ENCODE data around the gene MAB21L2.
"Not testable (repeated sequence)": the region's sequence is repeated elsewhere in the genome, so short reads cannot be mapped to it uniquely, and the experiment has no call there.

The MAB21L2 gene

DNA sequence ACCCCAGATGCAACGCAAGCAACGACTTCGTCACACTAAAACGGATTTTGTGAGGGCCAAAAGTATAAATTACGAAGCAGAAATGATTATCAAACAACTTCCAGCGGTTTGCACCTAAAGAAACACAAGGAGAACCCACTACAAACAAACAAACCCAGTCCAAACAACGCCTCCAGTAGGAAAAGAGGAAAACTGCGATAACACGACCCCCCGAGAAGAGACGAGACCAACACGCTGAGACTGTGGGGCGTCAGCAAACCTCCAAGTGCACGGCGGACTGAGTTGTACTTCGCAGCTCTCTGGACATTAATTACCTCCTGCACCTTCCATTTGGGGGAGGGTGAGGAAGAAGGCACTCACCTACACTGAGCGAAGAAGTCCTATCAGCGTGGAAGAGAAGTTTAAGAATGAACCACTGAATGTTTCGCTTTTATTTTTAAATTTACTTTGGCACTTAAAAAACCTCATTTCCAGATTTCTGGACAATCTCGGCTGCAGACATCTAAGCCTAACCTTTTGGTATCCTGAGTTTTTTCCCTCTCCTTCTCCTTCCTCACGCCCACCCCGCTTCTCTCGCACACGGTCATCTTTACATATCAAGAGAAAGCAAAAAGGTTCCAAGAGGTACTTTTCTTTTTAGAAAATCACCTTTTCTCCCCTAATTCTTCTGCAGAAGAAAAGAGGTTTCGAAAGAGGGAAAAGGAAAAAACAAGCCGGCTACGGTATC lies at the start of gene MAB21L2:
Gene MAB21L2 (plus strand): TSS at position 6 of the 727 bp plus-strand sequence. CDS start 879 bp downstream, outside the sequence.
- peak within 1 kb of the TSS; percentile 54 to 94 (median 71) for H3K27ac Mint-ChIP-seq
- peaks cover 37% of the 10 kb centered on the region for H3K4me1 Mint-ChIP-seq
- no peaks in the 10 kb centered on the region for H3K9me3 Mint-ChIP-seq
- peaks cover 20% of the 10 kb centered on the region for H3K36me3 Mint-ChIP-seq (ENCODE audit: low read depth)
- H3K27me3 Mint-ChIP-seq (ENCODE audit: low read depth) = peaks cover 93% of the 10 kb centered on the region
- peak within 1 kb of the TSS; percentile 75 to 84 (median 81) for H3K4me3 Mint-ChIP-seq
- TF ChIP-seq, protein P1, sequence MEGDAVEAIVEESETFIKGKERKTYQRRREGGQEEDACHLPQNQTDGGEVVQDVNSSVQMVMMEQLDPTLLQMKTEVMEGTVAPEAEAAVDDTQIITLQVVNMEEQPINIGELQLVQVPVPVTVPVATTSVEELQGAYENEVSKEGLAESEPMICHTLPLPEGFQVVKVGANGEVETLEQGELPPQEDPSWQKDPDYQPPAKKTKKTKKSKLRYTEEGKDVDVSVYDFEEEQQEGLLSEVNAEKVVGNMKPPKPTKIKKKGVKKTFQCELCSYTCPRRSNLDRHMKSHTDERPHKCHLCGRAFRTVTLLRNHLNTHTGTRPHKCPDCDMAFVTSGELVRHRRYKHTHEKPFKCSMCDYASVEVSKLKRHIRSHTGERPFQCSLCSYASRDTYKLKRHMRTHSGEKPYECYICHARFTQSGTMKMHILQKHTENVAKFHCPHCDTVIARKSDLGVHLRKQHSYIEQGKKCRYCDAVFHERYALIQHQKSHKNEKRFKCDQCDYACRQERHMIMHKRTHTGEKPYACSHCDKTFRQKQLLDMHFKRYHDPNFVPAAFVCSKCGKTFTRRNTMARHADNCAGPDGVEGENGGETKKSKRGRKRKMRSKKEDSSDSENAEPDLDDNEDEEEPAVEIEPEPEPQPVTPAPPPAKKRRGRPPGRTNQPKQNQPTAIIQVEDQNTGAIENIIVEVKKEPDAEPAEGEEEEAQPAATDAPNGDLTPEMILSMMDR (IDR thresholded peaks at IDR 0.05; ENCODE audit: unreplicated experiment in 3 of 3) = no peak

DNA sequence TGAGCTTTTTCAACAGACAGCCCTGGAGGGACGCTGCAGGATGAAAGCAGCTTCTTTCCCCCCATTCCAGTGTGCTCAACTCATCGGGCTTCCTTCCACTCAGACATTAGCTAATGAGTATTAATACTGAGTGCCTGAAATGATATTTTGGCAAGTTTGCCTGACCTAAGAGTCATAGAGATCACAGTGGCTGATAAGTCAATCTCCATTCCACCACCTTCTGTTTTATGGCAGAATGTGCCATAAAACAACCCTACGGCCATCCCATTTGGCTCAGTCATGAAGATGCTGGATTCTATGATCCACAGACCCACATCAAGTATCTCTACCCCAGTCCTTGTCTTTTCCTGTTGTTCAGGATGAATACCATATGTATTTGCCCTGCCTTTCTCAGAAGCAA lies 48.3 kb upstream of the MAB21L2 start:
- TF ChIP-seq, protein P1 (IDR thresholded peaks at IDR 0.05; ENCODE audit: unreplicated experiment in 3 of 3) = no peak
- Mint-ChIP-seq H3K36me3 (ENCODE audit: low read depth) (no peaks in the 10 kb centered on the region), H3K4me1 (no peaks in the 10 kb centered on the region), H3K9me3 (peaks cover 2% of the 10 kb centered on the region), H3K4me3 (no peak overlapping the region), H3K27me3 (ENCODE audit: low read depth) (no peaks in the 10 kb centered on the region), H3K27ac (no peak overlapping the region)

DNA sequence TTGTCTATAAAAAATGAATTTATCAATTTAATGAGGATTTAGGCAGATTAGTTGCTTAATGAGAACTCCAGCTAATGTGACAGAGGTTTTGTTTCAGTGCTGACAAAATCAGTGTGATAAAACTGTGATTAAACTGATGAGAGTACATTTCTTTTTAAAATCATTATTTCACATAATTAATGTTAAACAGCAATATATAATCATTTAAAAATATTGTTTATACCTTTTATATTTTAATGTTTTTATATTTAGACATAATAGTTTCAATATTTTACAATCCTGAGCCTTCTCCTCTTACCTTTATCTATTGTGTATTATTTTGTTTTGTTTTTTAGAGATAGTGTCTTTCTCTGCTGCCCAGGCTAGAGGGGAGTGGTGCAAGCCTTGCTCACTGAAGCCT lies 47.1 kb upstream of the MAB21L2 start:
- Mint-ChIP-seq H3K9me3 (peaks cover 2% of the 10 kb centered on the region), H3K27me3 (ENCODE audit: low read depth) (no peaks in the 10 kb centered on the region), H3K4me1 (no peaks in the 10 kb centered on the region), H3K27ac (no peak overlapping the region), H3K36me3 (ENCODE audit: low read depth) (no peaks in the 10 kb centered on the region), H3K4me3 (no peak overlapping the region)
- TF ChIP-seq, protein P1 (IDR thresholded peaks at IDR 0.05; ENCODE audit: unreplicated experiment in 3 of 3) = no peak

DNA sequence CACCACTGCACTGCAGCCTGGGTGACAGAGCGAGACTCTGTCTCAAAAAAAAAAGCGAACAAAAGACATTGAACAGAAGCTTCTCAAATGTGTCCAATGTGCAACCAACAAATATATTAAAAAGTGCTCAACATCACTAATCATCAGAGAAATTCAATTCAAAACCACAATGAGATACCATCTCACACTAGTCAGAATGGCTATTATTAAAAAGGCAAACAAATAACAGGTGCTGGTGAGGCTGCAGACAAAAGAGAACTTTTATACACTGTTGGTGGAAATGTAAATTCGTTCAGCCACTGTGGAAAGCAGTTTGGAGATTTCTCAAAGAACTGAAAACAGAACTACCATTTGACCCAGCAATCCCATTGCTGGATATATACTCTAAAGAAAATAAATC lies 44.0 kb upstream of the MAB21L2 start:
- not testable (repeated sequence) for H3K27ac Mint-ChIP-seq; H3K4me3 Mint-ChIP-seq; H3K36me3 Mint-ChIP-seq (ENCODE audit: low read depth); H3K4me1 Mint-ChIP-seq; H3K27me3 Mint-ChIP-seq (ENCODE audit: low read depth); H3K9me3 Mint-ChIP-seq

DNA sequence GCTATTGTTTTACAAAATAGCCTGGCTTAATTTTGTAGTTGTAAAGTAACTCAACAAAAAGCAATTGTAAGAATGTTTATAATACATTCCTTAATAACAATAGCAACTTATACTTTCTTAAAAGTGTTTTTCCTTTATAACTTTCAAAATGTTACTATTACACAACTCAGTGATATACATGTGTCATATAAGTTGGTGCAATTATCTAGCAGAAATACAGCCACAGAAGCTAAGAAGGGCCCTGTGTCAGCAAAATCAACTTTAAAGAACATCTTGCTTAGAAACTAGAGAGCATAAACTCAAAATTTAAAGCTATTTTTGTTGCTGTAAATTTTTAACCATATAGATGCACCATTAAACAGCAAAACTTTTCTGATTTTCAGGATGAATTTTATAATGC lies 41.4 kb upstream of the MAB21L2 start:
- no peaks in the 10 kb centered on the region for H3K36me3 Mint-ChIP-seq (ENCODE audit: low read depth)
- no peaks in the 10 kb centered on the region for H3K4me1 Mint-ChIP-seq
- H3K4me3 Mint-ChIP-seq = no peak overlapping the region
- no peaks in the 10 kb centered on the region for H3K27me3 Mint-ChIP-seq (ENCODE audit: low read depth)
- no peaks in the 10 kb centered on the region for H3K9me3 Mint-ChIP-seq
- TF ChIP-seq, protein P1 (IDR thresholded peaks at IDR 0.05; ENCODE audit: unreplicated experiment in 3 of 3) = no peak
- H3K27ac Mint-ChIP-seq = no peak overlapping the region

DNA sequence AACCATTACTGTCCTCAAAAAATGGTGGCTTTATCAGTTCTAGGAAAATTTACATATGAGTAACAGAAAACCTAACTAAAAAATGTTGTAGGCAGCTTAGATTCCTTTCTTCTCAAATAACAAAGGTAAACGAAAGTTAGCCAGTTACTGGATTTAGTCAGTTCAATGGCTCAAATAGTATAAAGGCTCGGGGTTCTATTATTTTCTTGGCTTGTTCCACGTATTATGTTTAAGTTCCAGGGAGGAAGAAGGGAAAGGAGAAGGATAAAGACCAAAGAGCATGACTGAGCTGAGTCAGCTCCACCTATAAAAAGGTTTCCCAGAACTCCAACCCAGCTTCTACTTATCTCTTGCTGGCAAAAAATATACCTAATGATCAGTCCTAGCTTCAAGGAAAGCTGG lies 41.0 kb upstream of the MAB21L2 start:
- TF ChIP-seq, protein P1 (IDR thresholded peaks at IDR 0.05; ENCODE audit: unreplicated experiment in 3 of 3) = no peak
- no peak overlapping the region for H3K4me3 Mint-ChIP-seq
- H3K27ac Mint-ChIP-seq = no peak overlapping the region
- H3K4me1 Mint-ChIP-seq = no peaks in the 10 kb centered on the region
- H3K36me3 Mint-ChIP-seq (ENCODE audit: low read depth) = no peaks in the 10 kb centered on the region
- no peaks in the 10 kb centered on the region for H3K9me3 Mint-ChIP-seq
- no peaks in the 10 kb centered on the region for H3K27me3 Mint-ChIP-seq (ENCODE audit: low read depth)
